ENCODE results near the gene ARRB1. TPM values are rescaled to one million over a fixed set of nuclear protein-coding genes. Genes with fewer than 3 reads are reported as not detected.

The ARRB1 gene
- polyA plus RNA-seq, 1 experiment, result 15.7 TPM

- DNase-seq (ENCODE audit: low read depth), result no peak
- H3K4me3 ChIP-seq (ENCODE audit: low read depth, low read length), result no peak overlapping the region
- H3K27me3 ChIP-seq (ENCODE audit: control insufficient read depth, insufficient read depth, low read length), result peaks cover 7% of the 10 kb centered on the region; the same call in 1 of the 2 replicates
- TF ChIP-seq CTCF (IDR thresholded peaks at IDR 0.05; ENCODE audit: insufficient read depth, low read depth, low read length), result no peak
- H3K36me3 ChIP-seq (ENCODE audit: control insufficient read depth, insufficient read depth, low read length), result no peaks in the 10 kb centered on the region
- CTCF ChIA-PET, result interaction anchor here (2.9 kb wide), 1 partner anchor 18 kb away, joined by 8 read pairs; no protein-coding TSS in a partner anchor
- POLR2A ChIA-PET, result no interaction called here
Measured at GRCh38 chr11:75223954-75224643, 127.4 kb downstream of the ARRB1 start.

GRCh38 chr11:75219869-75220268 lies 131.6 kb downstream of the ARRB1 start:
- ChIA-PET CTCF (interaction anchor here (1.0 to 3.3 kb wide), 3 partner anchors 15 to 79 kb away, joined by 3 to 9 read pairs (median 7); no protein-coding TSS in a partner anchor), POLR2A (no interaction called here)
- no peak for DNase-seq (ENCODE audit: low read depth)
- no peak for TF ChIP-seq CTCF (IDR thresholded peaks at IDR 0.05; ENCODE audit: insufficient read depth, low read depth, low read length)
- Histone ChIP-seq H3K4me3 (ENCODE audit: low read depth, low read length) (no peak overlapping the region), H3K36me3 (ENCODE audit: control insufficient read depth, insufficient read depth, low read length) (no peaks in the 10 kb centered on the region), H3K27me3 (ENCODE audit: control insufficient read depth, insufficient read depth, low read length) (peaks cover 4% of the 10 kb centered on the region; the same call in 1 of the 2 replicates)

DNA sequence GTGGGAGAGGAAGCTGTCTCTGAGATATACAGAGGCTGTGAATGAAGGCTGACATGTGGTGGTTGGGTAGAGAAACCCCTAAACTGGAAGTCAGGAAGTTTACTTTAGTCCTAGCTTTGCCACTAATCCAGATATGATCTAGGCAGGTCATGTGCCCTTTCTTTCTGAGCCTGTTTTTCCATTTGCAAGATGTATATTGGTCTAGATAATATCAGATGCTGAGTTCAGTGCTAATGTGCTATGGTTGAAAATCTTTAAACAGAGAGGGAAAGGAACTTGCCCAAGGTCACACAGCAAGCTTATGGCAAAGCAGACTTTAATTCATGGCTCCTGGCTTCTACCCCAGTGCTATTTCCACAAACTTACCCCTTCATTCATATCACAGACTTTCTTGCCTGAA lies 136.6 kb downstream of the ARRB1 start:
- ChIA-PET CTCF (interaction anchor here (0.8 to 3.2 kb wide), 11 partner anchors 10 to 184 kb away, joined by 3 to 19 read pairs (median 4); no protein-coding TSS in a partner anchor), POLR2A (no interaction called here)
- H3K36me3 ChIP-seq (ENCODE audit: control insufficient read depth, insufficient read depth, low read length), result no peaks in the 10 kb centered on the region
- no peak for DNase-seq (ENCODE audit: low read depth)
- H3K4me3 ChIP-seq (ENCODE audit: low read depth, low read length), result no peak overlapping the region
- no peak for TF ChIP-seq CTCF (IDR thresholded peaks at IDR 0.05; ENCODE audit: insufficient read depth, low read depth, low read length)
- H3K27me3 ChIP-seq (ENCODE audit: control insufficient read depth, insufficient read depth, low read length), result no peaks in the 10 kb centered on the region; the same call in 1 of the 2 replicates

DNA sequence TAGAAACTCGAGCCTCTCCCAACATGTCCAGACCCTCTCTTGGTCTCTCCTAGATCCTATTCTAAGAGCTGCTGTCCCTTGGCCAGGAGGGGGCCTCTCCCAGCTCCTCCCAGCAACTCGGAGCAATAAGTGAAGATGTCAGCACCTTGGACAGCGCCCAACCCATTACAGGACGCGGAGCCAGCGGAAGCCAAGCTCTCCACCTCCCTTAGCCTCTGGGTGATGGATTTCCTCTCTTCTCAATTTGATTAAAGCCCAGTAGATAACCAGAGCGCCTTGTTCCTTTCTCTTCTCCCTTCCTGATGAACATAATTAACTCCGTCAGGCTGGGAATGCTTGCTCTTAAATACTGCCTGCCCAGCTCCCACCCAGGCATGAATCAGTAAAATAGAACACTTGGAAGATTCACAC lies 137.0 kb downstream of the ARRB1 start:
- no peak overlapping the region for H3K4me3 ChIP-seq (ENCODE audit: low read depth, low read length)
- POLR2A ChIA-PET, result no interaction called here
- TF ChIP-seq CTCF (IDR thresholded peaks at IDR 0.05; ENCODE audit: insufficient read depth, low read depth, low read length), result peak; percentile 51
- H3K36me3 ChIP-seq (ENCODE audit: control insufficient read depth, insufficient read depth, low read length), result no peaks in the 10 kb centered on the region
- DNase-seq (ENCODE audit: low read depth), result no peak
- CTCF ChIA-PET, result interaction anchor here (0.8 to 3.2 kb wide), 11 partner anchors 9 to 183 kb away, joined by 3 to 19 read pairs (median 4); no protein-coding TSS in a partner anchor
- H3K27me3 ChIP-seq (ENCODE audit: control insufficient read depth, insufficient read depth, low read length), result peaks cover 3% of the 10 kb centered on the region

Small RNA genes lying within 50 kb of the gene (small RNA-seq; reads per million reads assigned to genes)
- not detected for gene MIR326 (ENCODE audit: insufficient read length, low read depth, low replicate concordance)
- not detected for gene SNORD15A (ENCODE audit: insufficient read length, low read depth, low replicate concordance)

Other genes with a start within 250 kb of the ARRB1 start
- not detected in 2 replicates for gene SLCO2B1, start 200.6 kb downstream of the ARRB1 start, polyA plus RNA-seq (2011; rRNA removed)
- gene TPBGL, start 110.9 kb downstream of the ARRB1 start, polyA plus RNA-seq (2011; rRNA removed), result not detected in 2 replicates
- gene RPS3, start 47.9 kb upstream of the ARRB1 start, polyA plus RNA-seq (2011; rRNA removed), result 3,005 and 3,406 TPM in 2 replicates
- gene KLHL35, start 81.5 kb upstream of the ARRB1 start, polyA plus RNA-seq (2011; rRNA removed), result 1.7 and 3.1 TPM in 2 replicates
- gene GDPD5, start 174.3 kb upstream of the ARRB1 start, polyA plus RNA-seq (2011; rRNA removed), result 5.0 and 7.7 TPM in 2 replicates
- gene SERPINH1, start 210.6 kb upstream of the ARRB1 start, polyA plus RNA-seq (2011; rRNA removed), result 1,158 and 1,604 TPM in 2 replicates

Measured in BJ (cell line).